ENCODE data around the gene FARS2.

The FARS2 gene

GRCh38 chr6:5466281-5467136 is 205.2 kb downstream of the FARS2 start:
- no peak for DNase-seq (ENCODE audit: low read depth in 2 of 2)

- DNase-seq (ENCODE audit: low read depth in 2 of 2), result no peak
Observed at GRCh38 chr6:5468586-5468985, 207.3 kb downstream of the FARS2 start.

GRCh38 chr6:5469101-5469846 is 208.0 kb downstream of the FARS2 start:
- no peak for DNase-seq (ENCODE audit: low read depth in 2 of 2)

GRCh38 chr6:5471044-5471443 is 209.7 kb downstream of the FARS2 start:
- DNase-seq (ENCODE audit: low read depth in 2 of 2), result peak; percentile 19 to 29

- DNase-seq (ENCODE audit: low read depth in 2 of 2), result no peak
Observed at GRCh38 chr6:5471637-5472398, 210.5 kb downstream of the FARS2 start.

- DNase-seq (ENCODE audit: low read depth in 2 of 2), result no peak
Observed at GRCh38 chr6:5472571-5472970, 211.3 kb downstream of the FARS2 start.

GRCh38 chr6:5475779-5476178 is 214.5 kb downstream of the FARS2 start:
- no peak for DNase-seq (ENCODE audit: low read depth in 2 of 2)

- DNase-seq (ENCODE audit: low read depth in 2 of 2), result no peak
Observed at GRCh38 chr6:5478380-5478779, 217.1 kb downstream of the FARS2 start.

GRCh38 chr6:5481033-5481432 is 219.7 kb downstream of the FARS2 start:
- DNase-seq (ENCODE audit: low read depth in 2 of 2), result no peak

- DNase-seq (ENCODE audit: low read depth in 2 of 2), result no peak
Observed at GRCh38 chr6:5481750-5482149, 220.4 kb downstream of the FARS2 start.

- no peak for DNase-seq (ENCODE audit: low read depth in 2 of 2)
Observed at GRCh38 chr6:5482619-5483018, 221.3 kb downstream of the FARS2 start.

- no peak for DNase-seq (ENCODE audit: low read depth in 2 of 2)
Observed at GRCh38 chr6:5484692-5485091, 223.4 kb downstream of the FARS2 start.

- DNase-seq (ENCODE audit: low read depth in 2 of 2), result no peak
Observed at GRCh38 chr6:5486214-5486613, 224.9 kb downstream of the FARS2 start.

- no peak for DNase-seq (ENCODE audit: low read depth in 2 of 2)
Observed at GRCh38 chr6:5490501-5491069, 229.3 kb downstream of the FARS2 start.

- no peak for DNase-seq (ENCODE audit: low read depth in 2 of 2)
Observed at GRCh38 chr6:5492356-5492755, 231.0 kb downstream of the FARS2 start.

- no peak for DNase-seq (ENCODE audit: low read depth in 2 of 2)
Observed at GRCh38 chr6:5493806-5494205, 232.5 kb downstream of the FARS2 start.

- no peak for DNase-seq (ENCODE audit: low read depth in 2 of 2)
Observed at GRCh38 chr6:5497896-5498578, 236.7 kb downstream of the FARS2 start.

- no peak for DNase-seq (ENCODE audit: low read depth in 2 of 2)
Observed at GRCh38 chr6:5498579-5498899, 237.2 kb downstream of the FARS2 start.

- DNase-seq (ENCODE audit: low read depth in 2 of 2), result no peak
Observed at GRCh38 chr6:5499644-5500306, 238.5 kb downstream of the FARS2 start.

GRCh38 chr6:5501837-5502236 is 240.5 kb downstream of the FARS2 start:
- DNase-seq (ENCODE audit: low read depth in 2 of 2), result no peak

- no peak for DNase-seq (ENCODE audit: low read depth in 2 of 2)
Observed at GRCh38 chr6:5504078-5504477, 242.8 kb downstream of the FARS2 start.
